Measurements from ENCODE around the gene SYS1. TPM values are rescaled to one million over a fixed set of nuclear protein-coding genes. Genes with fewer than 3 reads are reported as not detected.

Gene SYS1
- total RNA-seq, 2 donors from 2014 or later: 29.3 to 57.4 TPM

DNA sequence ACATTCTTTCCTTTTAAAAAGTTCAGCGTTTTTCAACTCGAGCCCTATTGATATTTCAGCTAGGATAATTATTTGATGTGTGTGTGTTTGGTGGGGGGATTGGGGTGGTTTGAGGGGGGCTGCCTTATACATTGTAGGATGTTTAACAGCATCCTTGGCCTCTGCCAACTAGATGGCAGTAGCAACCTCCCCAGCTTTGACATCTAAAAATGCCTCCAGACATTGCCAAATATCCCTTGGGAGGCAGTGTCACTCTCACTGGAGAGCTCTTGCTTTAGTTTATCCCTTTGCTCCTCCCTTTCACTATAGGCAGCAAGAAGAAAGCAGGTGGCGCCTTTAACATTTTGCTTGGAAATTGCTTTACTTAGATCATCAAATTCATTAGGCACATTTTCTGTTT is 29.8 kb downstream of the SYS1 start:
- 86% methylated on average over 3 of the region's 3 CpGs for WGBS
- no peak for TF ChIP-seq POLR2A (IDR thresholded peaks at IDR 0.05)
- no peak for TF ChIP-seq CTCF (IDR thresholded peaks at IDR 0.05)
- no peak for TF ChIP-seq POLR2AphosphoS5 (IDR thresholded peaks at IDR 0.05)
- no peaks in the 10 kb centered on the region for H3K4me1 ChIP-seq (replicated peaks)
- DNase-seq (ENCODE audit: low spot score): no peak
- intact Hi-C loops (cut with DNase I): no loop called here
- no peak overlapping the region for H3K27ac ChIP-seq
- H3K9me3 ChIP-seq: no peaks in the 10 kb centered on the region
- H3K27me3 ChIP-seq (replicated peaks; ENCODE audit: insufficient read depth): no peaks in the 10 kb centered on the region
- no peak overlapping the region for H3K4me3 ChIP-seq
- H3K36me3 ChIP-seq: no peaks in the 10 kb centered on the region

- intact Hi-C loops (cut with DNase I): no loop called here
- DNase-seq (ENCODE audit: low spot score): no peak
- Histone ChIP-seq H3K27me3 (replicated peaks; ENCODE audit: insufficient read depth) (no peaks in the 10 kb centered on the region), H3K4me3 (no peak overlapping the region), H3K4me1 (replicated peaks) (no peaks in the 10 kb centered on the region), H3K9me3 (no peaks in the 10 kb centered on the region), H3K36me3 (no peaks in the 10 kb centered on the region), H3K27ac (no peak overlapping the region)
- TF ChIP-seq POLR2A (IDR thresholded peaks at IDR 0.05) (no peak), CTCF (IDR thresholded peaks at IDR 0.05) (no peak), POLR2AphosphoS5 (IDR thresholded peaks at IDR 0.05) (no peak)
- 80% methylated on average over 21 of the region's 21 CpGs for WGBS
Observed at GRCh38 chr20:45394221-45395113, 31.5 kb downstream of the SYS1 start.

DNA sequence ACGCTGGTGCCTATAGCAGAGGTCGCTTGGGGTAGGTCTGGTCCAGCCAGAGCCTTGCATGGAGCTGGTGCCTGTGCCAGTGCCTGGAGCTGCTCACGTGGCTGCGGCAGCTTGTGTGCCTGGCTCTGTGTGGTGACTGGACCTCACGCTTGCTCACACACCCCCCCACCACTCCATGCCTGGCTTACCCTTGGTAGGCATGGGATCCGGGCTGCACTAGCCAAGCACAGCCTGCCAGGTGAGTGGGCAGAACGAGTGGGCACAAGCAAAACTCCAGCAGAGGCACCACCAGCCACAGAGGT is 32.1 kb downstream of the SYS1 start:
- no peak for TF ChIP-seq CTCF (IDR thresholded peaks at IDR 0.05)
- TF ChIP-seq POLR2A (IDR thresholded peaks at IDR 0.05): no peak
- TF ChIP-seq POLR2AphosphoS5 (IDR thresholded peaks at IDR 0.05): no peak
- Histone ChIP-seq H3K36me3 (no peaks in the 10 kb centered on the region), H3K9me3 (no peaks in the 10 kb centered on the region), H3K27ac (no peak overlapping the region), H3K4me1 (replicated peaks) (no peaks in the 10 kb centered on the region), H3K27me3 (replicated peaks; ENCODE audit: insufficient read depth) (no peaks in the 10 kb centered on the region), H3K4me3 (no peak overlapping the region)
- WGBS: 85% methylated on average over 7 of the region's 7 CpGs
- DNase-seq (ENCODE audit: low spot score): no peak
- intact Hi-C loops (cut with DNase I): no loop called here

- Histone ChIP-seq H3K4me1 (replicated peaks) (no peaks in the 10 kb centered on the region), H3K36me3 (no peaks in the 10 kb centered on the region), H3K27ac (no peak overlapping the region), H3K9me3 (no peaks in the 10 kb centered on the region), H3K4me3 (no peak overlapping the region), H3K27me3 (replicated peaks; ENCODE audit: insufficient read depth) (no peaks in the 10 kb centered on the region)
- TF ChIP-seq POLR2A (IDR thresholded peaks at IDR 0.05) (no peak), POLR2AphosphoS5 (IDR thresholded peaks at IDR 0.05) (no peak), CTCF (IDR thresholded peaks at IDR 0.05) (no peak)
- WGBS: 100% methylated on average over 1 of the region's 1 CpG
- DNase-seq (ENCODE audit: low spot score): no peak
- intact Hi-C loops (cut with DNase I): no loop called here
Observed at GRCh38 chr20:45399018-45399417, 36.1 kb downstream of the SYS1 start.

All from prostate gland (tissue), 2 donors.